GM18498 (cell line): ENCODE results near the gene CDK5.
A peak's percentile ranks its signal among the peaks of the same experiment; 100 is the strongest.
"Not testable (repeated sequence)": the region's sequence is repeated elsewhere in the genome, so short reads cannot be mapped to it uniquely, and the experiment has no call there.

Source experiments
- ATAC-seq: cut with Tn5 transposase; IDR thresholded peaks from one replicate; pipeline ENCODE4 v1.9.1; 2021; ENCODE audit warnings: mild to moderate bottlenecking, moderate library complexity; ENCODE audit not compliant: unreplicated experiment

CDK5 gene

GRCh38 chr7:151058781-151059366 lies 1.2 kb upstream of the CDK5 start:
- no peak for ATAC-seq

DNA sequence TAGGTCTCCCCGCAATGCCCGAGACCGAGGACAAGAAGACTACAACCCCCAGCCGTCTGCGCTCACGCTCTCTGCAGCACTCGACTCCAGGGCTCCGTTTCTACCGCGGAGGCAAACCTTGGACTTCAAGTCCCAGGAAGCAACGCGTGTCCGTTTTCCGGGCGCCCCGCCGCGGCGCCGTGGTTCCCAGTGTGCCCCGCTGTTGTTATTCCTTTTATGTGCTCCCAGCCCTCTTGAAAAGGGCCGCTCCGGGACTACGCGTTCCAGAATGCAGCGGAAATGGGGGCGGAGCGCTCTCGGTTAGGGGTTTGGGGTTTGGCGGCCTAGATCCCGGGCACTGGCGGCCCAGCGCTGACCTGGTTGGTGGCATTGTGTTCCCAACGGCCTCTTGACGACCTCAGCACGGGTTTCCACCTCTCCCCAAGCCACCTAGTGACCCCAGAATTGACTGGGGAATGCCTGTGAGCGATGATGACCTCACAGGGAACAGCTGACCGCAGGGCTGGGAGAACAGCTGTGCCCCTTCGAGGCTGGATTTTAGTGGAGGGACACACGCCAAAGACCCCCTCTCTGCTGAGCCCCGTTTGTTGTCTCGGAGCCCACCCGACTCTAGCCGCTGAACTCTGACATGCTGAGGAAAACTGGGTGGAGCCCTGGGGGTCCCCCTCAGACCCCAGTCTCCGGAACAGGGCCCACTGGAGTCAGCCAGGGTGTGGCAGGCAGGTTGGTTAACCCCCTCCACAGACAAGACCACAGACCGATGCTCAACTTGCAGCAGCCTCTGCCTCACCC lies 488 bp upstream of the CDK5 start:
- peak; percentile 89 for ATAC-seq

- no peak for ATAC-seq
These were observed 811 bp downstream of the CDK5 start for GRCh38 chr7:151056666-151057505.

DNA sequence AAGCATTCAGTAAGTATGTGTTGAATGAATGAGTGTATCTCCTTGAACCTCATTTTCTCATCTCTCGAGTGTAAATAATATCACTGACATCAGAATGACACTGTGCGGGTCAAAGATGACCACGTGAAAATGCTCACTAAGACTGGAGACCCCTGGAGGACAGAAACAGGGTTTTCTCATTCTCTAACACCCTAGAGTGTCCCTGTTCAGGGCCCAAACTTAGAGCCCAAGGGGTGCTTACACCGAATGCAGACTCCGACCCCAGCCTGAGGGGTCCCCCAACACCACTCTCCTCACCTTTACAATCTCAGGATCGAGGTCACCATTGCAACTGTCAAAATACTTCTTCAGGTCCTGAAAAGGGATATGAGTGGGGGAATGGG lies 1.4 kb downstream of the CDK5 start:
- ATAC-seq = no peak

- ATAC-seq = no peak
These were observed 3.9 kb downstream of the CDK5 start for GRCh38 chr7:151053751-151054150.

- no peak for ATAC-seq
These were observed 4.6 kb downstream of the CDK5 start for GRCh38 chr7:151053096-151053495.

GRCh38 chr7:151051108-151051507 lies 6.6 kb downstream of the CDK5 start:
- ATAC-seq = no peak

DNA sequence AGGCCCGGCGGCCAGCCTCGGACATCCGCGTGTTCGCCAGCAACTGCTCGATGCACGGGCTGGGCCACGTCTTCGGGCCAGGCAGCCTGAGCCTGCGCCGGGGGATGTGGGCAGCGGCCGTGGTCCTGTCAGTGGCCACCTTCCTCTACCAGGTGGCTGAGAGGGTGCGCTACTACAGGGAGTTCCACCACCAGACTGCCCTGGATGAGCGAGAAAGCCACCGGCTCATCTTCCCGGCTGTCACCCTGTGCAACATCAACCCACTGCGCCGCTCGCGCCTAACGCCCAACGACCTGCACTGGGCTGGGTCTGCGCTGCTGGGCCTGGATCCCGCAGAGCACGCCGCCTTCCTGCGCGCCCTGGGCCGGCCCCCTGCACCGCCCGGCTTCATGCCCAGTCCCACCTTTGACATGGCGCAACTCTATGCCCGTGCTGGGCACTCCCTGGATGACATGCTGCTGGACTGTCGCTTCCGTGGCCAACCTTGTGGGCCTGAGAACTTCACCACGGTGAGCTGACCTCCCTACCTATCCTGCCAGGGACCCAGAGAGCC lies 8.7 kb downstream of the CDK5 start:
- ATAC-seq = no peak

DNA sequence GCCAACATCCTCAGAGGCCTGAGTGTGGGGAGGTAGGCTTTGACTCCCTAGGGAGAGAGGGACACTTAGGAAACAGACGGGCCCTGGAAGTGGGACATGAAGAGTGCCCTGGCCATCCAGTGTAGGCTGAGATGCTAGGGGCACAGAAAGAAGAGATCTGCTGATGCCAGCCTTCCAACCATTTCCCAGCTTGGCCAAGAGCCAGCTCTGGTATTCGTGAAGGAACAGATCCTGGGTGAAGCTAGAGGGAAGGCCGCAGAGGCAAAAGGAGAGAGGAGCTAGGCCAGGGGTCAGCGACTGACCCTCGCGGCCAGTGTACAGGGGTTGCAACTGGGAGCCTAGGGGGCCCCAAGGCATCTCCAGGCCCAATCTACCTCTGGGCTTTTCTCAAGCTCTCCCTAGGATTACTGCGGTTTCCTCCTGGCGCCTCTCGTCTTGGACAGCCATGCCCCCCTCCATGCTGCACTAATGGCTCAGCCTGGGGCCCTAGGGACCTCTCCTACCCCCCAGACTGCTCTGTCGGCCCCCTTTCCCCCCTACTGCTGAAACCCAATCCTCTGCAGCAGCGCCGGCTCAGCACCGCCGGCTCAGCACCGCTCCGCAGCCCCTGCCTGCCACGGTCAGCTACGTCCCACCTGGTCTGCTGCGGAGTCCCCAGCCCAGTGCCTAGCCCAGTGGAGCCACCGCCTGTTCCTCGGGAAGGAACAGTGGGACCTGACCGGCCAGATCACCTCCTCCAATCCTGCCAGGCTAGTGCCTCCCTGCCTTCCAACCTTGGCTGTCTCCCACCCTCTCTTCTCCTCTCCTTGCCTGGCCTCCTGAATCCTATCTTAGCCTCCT lies 9.5 kb downstream of the CDK5 start, which contains the start of gene ASIC3:
TSS of gene ASIC3 (plus strand) at position 556 of the 840 bp plus-strand sequence. CDS start 355 bp downstream, outside the sequence.
- ATAC-seq = no peak

- ATAC-seq = no peak
These were observed 10.8 kb downstream of the CDK5 start for GRCh38 chr7:151046603-151047573.

DNA sequence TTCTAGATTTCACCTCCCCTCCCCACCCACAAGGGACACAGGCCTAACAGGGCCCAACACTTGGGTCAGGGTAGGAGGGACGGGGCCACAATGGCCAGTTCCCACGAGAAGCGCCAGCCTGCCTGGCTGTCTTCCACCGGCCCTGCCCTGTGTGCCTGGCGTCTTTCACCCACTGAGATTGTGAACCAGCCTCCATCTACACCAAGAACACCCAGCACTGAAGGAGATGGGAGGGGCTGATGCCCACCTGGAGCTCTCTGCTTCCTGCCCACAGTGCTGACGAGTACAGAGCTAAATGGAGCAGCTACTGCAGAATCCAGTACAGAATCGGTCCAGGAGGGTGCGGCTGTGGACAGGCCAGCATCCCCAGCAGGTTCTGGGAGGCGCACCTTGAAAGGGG lies 11.7 kb downstream of the CDK5 start:
- no peak for ATAC-seq

DNA sequence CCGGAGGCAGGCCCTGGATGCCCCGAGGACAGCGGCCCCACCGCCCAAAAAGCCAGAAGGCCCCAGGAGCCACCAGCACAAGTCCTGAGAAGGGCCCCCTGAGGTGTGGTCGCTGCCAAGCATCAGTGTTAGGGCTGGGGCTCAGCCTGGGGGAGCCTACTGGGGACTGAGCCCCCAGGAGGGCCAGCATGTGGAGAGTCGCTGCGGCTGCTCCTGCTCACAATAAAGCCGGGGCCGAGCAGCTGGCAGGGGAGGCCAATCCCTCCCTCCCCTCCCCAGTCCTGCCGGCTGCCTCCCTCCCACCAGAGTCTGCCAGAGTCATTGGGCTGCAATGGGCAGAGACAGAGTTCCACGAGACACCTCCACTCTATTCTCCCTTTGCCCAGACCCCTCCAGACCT lies 12.4 kb downstream of the CDK5 start:
- ATAC-seq = no peak

DNA sequence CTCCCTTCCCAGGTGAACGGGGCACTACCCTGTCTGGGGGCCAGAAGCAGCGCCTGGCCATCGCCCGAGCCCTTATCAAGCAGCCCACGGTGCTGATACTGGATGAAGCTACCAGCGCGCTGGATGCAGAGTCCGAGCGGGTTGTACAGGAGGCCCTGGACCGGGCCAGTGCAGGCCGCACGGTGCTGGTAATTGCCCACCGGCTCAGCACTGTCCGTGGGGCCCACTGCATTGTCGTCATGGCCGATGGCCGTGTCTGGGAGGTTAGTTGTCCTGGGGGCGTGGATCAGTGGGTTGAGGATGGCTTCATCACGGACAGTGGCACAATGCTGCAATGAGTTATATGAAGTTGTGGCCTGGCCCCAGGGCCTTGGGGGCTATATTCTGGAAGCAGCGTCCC lies 13.7 kb downstream of the CDK5 start:
- ATAC-seq = no peak

DNA sequence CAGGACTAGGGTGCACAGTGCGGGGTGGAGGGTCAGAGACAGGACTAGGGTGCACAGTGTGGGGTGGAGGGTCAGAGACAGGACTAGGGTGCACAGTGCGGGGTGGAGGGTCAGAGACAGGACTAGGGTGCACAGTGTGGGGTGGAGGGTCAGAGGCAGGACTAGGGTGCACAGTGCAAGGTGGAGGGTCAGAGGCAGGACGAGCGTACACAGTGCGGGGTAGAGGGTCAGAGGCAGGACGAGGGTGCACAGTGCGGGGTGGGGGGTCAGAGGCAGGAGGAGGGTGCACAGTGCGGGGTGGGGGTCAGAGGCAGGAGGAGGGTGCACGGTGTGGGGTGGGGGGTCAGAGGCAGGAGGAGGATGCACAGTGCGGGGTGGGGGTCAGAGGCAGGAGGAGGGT lies 14.2 kb downstream of the CDK5 start:
- ATAC-seq = not testable (repeated sequence)

GRCh38 chr7:151040616-151041375 lies 16.9 kb downstream of the CDK5 start:
- ATAC-seq = no peak

DNA sequence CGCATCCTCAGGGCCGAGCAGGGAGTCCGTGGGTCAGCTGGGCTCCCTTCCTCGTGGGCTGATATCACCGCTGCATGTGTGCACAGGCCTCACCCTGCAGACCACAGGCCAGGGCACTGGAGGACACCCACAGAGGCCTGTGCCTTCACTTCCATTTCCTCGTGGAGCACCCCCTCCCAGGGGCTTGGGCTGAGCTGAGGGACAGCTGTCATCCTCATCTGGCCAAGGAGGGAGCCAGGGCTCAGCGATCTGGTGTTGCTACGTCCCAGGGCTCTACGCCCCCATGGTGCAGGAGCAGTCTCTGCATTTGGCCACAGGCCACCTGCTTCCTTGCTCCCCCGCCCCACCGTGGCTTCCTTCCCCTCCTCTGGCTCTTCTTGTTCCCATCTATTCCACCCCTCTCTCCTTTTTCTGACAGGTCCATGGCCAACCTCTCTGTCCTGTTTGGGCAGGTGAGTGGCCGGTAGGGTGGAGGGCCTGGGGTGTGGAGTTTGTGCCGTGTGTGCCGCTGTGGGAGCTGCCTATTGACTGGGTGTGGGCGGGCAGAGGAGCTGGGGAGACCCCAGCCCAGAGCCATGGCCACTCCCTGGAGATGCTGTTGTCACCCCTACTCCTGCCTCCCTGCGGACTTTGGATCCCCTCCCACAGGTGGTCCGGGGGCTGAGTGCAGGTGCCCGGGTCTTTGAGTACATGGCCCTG lies 17.7 kb downstream of the CDK5 start:
- ATAC-seq = no peak

DNA sequence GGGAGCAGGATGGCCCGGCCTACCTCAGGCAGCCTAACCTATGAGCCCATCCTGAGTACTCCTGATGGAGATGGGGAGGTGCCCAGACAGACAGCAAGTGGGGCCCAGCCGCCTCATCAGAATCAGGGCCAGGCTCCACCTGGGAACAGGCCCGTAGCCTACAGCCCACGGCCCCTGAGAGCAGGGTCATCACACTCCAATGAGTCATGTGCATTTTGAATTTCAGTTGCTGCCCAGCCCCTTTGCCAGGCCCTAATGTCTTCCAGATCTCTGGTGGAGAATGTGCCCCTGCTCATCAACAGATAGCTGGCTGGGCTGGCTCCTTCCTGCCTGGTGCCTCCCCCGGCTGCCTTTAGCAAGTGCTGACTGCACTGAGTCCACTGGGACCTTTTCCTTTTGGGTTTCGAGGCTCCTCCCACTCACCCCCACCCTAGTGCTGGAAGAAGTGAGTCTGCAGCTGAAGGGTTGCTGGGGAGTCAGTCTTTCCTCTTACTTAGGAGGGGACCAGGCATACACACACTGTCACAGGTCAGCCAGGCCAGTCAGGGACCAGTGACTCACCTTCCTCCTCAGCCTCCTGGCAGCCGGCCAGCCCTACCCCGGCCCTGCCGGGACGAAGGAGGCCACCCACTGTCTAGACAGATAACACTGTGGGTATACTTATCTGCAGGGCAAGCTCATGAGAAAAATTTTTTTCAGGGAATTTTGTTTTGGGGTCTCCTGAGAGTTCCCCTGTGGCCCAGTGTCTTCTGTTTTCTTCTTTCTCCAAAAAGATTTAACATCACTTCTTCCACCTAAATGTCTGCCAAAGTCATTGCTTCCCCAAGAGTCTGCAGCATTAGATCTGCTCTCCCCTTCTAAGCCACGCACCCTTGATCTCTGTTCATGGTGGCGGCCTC lies 18.5 kb downstream of the CDK5 start:
- ATAC-seq = no peak
